CD14-positive monocyte (primary cell): ENCODE data around the gene COL27A1. TPM values are rescaled to one million over a fixed set of nuclear protein-coding genes. Genes with fewer than 3 reads are reported as not detected.
A peak's percentile ranks its signal among the peaks of the same experiment; 100 is the strongest.

Experiments
- DNase-seq, 3 donors: peaks; one replicate each; pipeline ENCODE4 v3.0.0-alpha.2; 2011 to 2022
- H2AFZ ChIP-seq: 2 replicates; pipeline ENCODE4 v1.6.0; 2012; ENCODE audit warnings: mild to moderate bottlenecking, low read depth, low read length, inconsistent platforms; ENCODE audit not compliant: insufficient read depth, poor library complexity, severe bottlenecking
- H3K27ac ChIP-seq, 2 donors: 1 replicate in 1 of 2; 2 replicates in 1 of 2; pipeline ENCODE4 v1.5.1; 2012 to 2013; ENCODE audit warnings: low read length in 2 of 2, control low read depth in 1 of 2, inconsistent platforms in 1 of 2, low read depth in 1 of 2, mild to moderate bottlenecking in 1 of 2
- H3K27me3 ChIP-seq, 2 donors: one replicate each; pipeline versions ENCODE4 v1.6.0 to v1.6.1; 2011 to 2013; ENCODE audit warnings: low read length in 2 of 2; ENCODE audit not compliant: control insufficient read depth in 2 of 2, insufficient read depth in 2 of 2
- H3K36me3 ChIP-seq, 2 donors: replicated peaks in 1 of 2; 1 replicate in 1 of 2; 2 replicates in 1 of 2; pipeline versions ENCODE4 v1.5.1 to v1.6.1; 2012 to 2013; ENCODE audit warnings: low read length in 2 of 2, control low read depth in 1 of 2, inconsistent platforms in 1 of 2, mild to moderate bottlenecking in 1 of 2; ENCODE audit not compliant: insufficient read depth in 2 of 2, control insufficient read depth in 1 of 2
- H3K4me1 ChIP-seq, 2 donors: 1 replicate in 1 of 2; 2 replicates in 1 of 2; pipeline versions ENCODE4 v1.5.1 to v1.6.1; 2012 to 2013; ENCODE audit warnings: low read length in 2 of 2, control low read depth in 1 of 2, inconsistent platforms in 1 of 2, mild to moderate bottlenecking in 1 of 2, moderate library complexity in 1 of 2; ENCODE audit not compliant: insufficient read depth in 2 of 2, control insufficient read depth in 1 of 2
- H3K4me2 ChIP-seq: replicated peaks from 2 replicates; pipeline ENCODE3; 2012; ENCODE audit warnings: low read length, moderate library complexity, mild to moderate bottlenecking; ENCODE audit not compliant: poor library complexity, severe bottlenecking; ENCODE audit errors: extremely low read depth
- H3K4me3 ChIP-seq, 3 experiments: fragments of 200-600 bp in 1 of 3; sonication (generic) in 1 of 3; replicated peaks in 1 of 3; 1 replicate in 2 of 3; 2 replicates in 1 of 3; pipeline ENCODE4 v1.5.1; 2011 to 2013; ENCODE audit warnings: low read length in 3 of 3, mild to moderate bottlenecking in 3 of 3, control low read depth in 2 of 3, low read depth in 2 of 3, inconsistent platforms in 1 of 3, moderate library complexity in 1 of 3
- H3K79me2 ChIP-seq: 2 replicates; pipeline ENCODE4 v1.6.0; 2012; ENCODE audit warnings: mild to moderate bottlenecking, control low read depth, inconsistent platforms, low read length, moderate library complexity; ENCODE audit not compliant: insufficient read depth
- H3K9ac ChIP-seq: 2 replicates; pipeline ENCODE4 v1.6.0; 2017; ENCODE audit warnings: low read length, mild to moderate bottlenecking; ENCODE audit not compliant: insufficient read depth, poor library complexity, severe bottlenecking
- H3K9me3 ChIP-seq, 2 donors: replicated peaks in 1 of 2; 1 replicate in 1 of 2; 2 replicates in 1 of 2; pipeline versions ENCODE4 v1.5.1 to v1.6.1; 2012 to 2013; ENCODE audit warnings: low read length in 2 of 2, control low read depth in 1 of 2; ENCODE audit not compliant: control insufficient read depth in 1 of 2, insufficient read depth in 1 of 2
- H4K20me1 ChIP-seq: 2 replicates; pipeline ENCODE4 v1.6.0; 2012; ENCODE audit warnings: mild to moderate bottlenecking, low read length, control low read depth, moderate library complexity; ENCODE audit not compliant: insufficient read depth
- H3K27ac Mint-ChIP-seq, 7 donors: one replicate each; pipeline ENCODE4 v1.8.0; 2020; ENCODE audit warnings: mild to moderate bottlenecking in 7 of 7, mixed read lengths in 7 of 7, moderate library complexity in 6 of 7, inconsistent platforms in 2 of 7
- H3K27me3 Mint-ChIP-seq, 3 donors: one replicate each; pipeline ENCODE4 v1.8.0; 2021 to 2022; ENCODE audit warnings: low read depth in 3 of 3, mild to moderate bottlenecking in 3 of 3, mixed read lengths in 3 of 3, moderate library complexity in 3 of 3, inconsistent platforms in 1 of 3
- H3K36me3 Mint-ChIP-seq, 2 donors: one replicate each; pipeline ENCODE4 v1.8.0; 2020; ENCODE audit warnings: mixed read lengths in 2 of 2, inconsistent platforms in 1 of 2, mild to moderate bottlenecking in 1 of 2
- H3K4me1 Mint-ChIP-seq: one replicate; pipeline ENCODE4 v1.8.0; 2020; ENCODE audit warnings: mild to moderate bottlenecking, mixed read lengths
- H3K4me3 Mint-ChIP-seq, 2 donors: one replicate each; pipeline ENCODE4 v1.8.0; 2020; ENCODE audit warnings: mild to moderate bottlenecking in 2 of 2, mixed read lengths in 2 of 2, moderate library complexity in 1 of 2
- H3K9me3 Mint-ChIP-seq, 7 donors: one replicate each; pipeline ENCODE4 v1.8.0; 2020 to 2022; ENCODE audit warnings: mixed read lengths in 7 of 7, mild to moderate bottlenecking in 6 of 7, moderate library complexity in 6 of 7, inconsistent platforms in 2 of 7
- CTCF ChIP-seq: fragments of 200-600 bp; IDR thresholded peaks from one replicate; pipeline ENCODE4 v1.8.0; 2022; ENCODE audit warnings: antibody characterized with exemption, mild to moderate bottlenecking
- WGBS: methylation state at CpG from one replicate; pipeline ENCODE4 v1.1.5; 2013; ENCODE audit warnings: missing lambda C conversion rate; ENCODE audit not compliant: insufficient coverage; 5-methylcytosine and 5-hydroxymethylcytosine counted together
- intact Hi-C, 2 donors: fragments of 100-400 bp; cut with micrococcal nuclease; formaldehyde crosslinking; loops; one replicate each; pipeline versions ENCODE4 v1.15.0 to v1.15.1; 2023
- polyA plus RNA-seq, 3 donors: library from polyadenylated mRNA; depleted of rRNA in 1 of 3; unstranded in 2 of 3; stranded (reverse) in 1 of 3; fragments of 300-500 nt in 2 of 3; fragments of >200 nt in 1 of 3; fragmentation: Illumina TruSeq in 2 of 3; gene quantifications; 1 replicate in 2 of 3; 2 replicates in 1 of 3; pipeline ENCODE4 v1.2.3, GENCODE V29; 2012 to 2021

The COL27A1 gene
- polyA plus RNA-seq, 3 donors, result 0.03 TPM; not detected in 2

GRCh38 chr9:114154600-114155102, 686 bp upstream of the COL27A1 start:
- Mint-ChIP-seq H3K36me3 (peaks cover 3 to 9% of the 10 kb centered on the region in 2 donors), H3K9me3 (peaks cover 0 to 15% (median 6%) of the 10 kb centered on the region in 7 donors), H3K4me3 (peak overlapping the region; percentile 72 to 85), H3K27me3 (peaks cover 58 to 80% (median 66%) of the 10 kb centered on the region in 3 donors), H3K4me1 (peaks cover 10% of the 10 kb centered on the region), H3K27ac (no peak overlapping the region)
- 6% methylated on average over 16 of the region's 23 CpGs for WGBS
- Histone ChIP-seq H4K20me1 (no peaks in the 10 kb centered on the region), H3K79me2 (no peaks in the 10 kb centered on the region), H3K27ac (no peak overlapping the region), H3K9ac (no peak overlapping the region), H2AFZ (no peak overlapping the region), H3K4me1 (peaks cover 0 to 2% of the 10 kb centered on the region in 2 donors), H3K9me3 (peaks cover 0 to 6% of the 10 kb centered on the region in 2 donors), H3K4me2 (no peak overlapping the region), H3K4me3 (no peak overlapping the region), H3K36me3 (no peaks in the 10 kb centered on the region), H3K27me3 (peaks cover 27 to 65% of the 10 kb centered on the region in 2 donors)
- intact Hi-C loops, result loop anchor here (5.0 kb wide), 2 partner anchors 138 to 148 kb away; no protein-coding TSS in a partner anchor
- TF ChIP-seq CTCF, result no peak
- DNase-seq, result no peak

DNA sequence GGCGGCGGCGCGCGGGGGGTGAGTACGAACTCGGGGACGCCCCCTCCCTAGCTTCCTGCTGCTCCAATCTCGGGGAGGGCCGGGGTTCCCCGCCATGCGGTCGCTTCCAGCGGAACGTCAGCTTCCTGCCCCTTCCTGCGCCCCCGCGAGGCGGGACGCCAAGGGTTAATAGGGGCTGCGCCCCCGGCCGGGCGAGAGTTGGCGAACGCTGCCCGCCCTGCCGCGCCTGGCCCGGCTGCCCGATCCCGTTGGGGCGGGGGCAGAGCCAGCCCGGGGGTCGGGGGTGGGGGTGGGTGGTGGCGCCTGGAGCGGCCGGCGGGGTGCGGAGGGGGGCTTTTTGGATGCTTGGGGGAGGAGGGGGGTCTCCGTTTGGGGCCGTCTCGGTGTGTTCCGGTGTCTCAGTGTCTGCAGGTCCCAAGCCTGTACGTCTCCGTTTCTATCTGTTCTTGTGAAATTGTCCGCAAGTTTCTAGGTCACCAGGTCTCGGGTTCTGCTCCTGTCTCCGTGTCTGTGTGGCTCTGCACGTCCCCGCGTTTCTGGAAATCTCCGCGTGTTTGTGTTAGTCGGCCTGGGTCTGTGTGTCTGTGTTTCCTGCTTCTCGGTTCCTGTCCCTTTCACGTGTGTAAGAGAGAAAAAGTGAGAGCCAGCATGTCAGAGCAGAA, 789 bp downstream of the COL27A1 start:
- Histone ChIP-seq H3K27ac (no peak overlapping the region), H3K9me3 (peaks cover 0 to 6% of the 10 kb centered on the region in 2 donors), H3K9ac (no peak overlapping the region), H4K20me1 (no peaks in the 10 kb centered on the region), H3K4me3 (no peak overlapping the region), H3K4me1 (peaks cover 0 to 2% of the 10 kb centered on the region in 2 donors), H3K79me2 (no peaks in the 10 kb centered on the region), H3K27me3 (peaks cover 27 to 65% of the 10 kb centered on the region in 2 donors), H2AFZ (no peak overlapping the region), H3K36me3 (no peaks in the 10 kb centered on the region), H3K4me2 (peak overlapping the region; percentile 81)
- H3K4me3 Mint-ChIP-seq, result peak overlapping the region; percentile 75 to 95
- WGBS, result under 1% methylated on average over 33 of the region's 57 CpGs
- peaks cover 3 to 9% of the 10 kb centered on the region in 2 donors for H3K36me3 Mint-ChIP-seq
- intact Hi-C loops, result loop anchor here (5.0 kb wide), 2 partner anchors 136 to 146 kb away; no protein-coding TSS in a partner anchor
- H3K9me3 Mint-ChIP-seq, result peaks cover 0 to 15% (median 6%) of the 10 kb centered on the region in 7 donors
- peaks cover 62 to 75% (median 64%) of the 10 kb centered on the region in 3 donors for H3K27me3 Mint-ChIP-seq
- no peak for TF ChIP-seq CTCF
- H3K27ac Mint-ChIP-seq, result peak overlapping the region in 2 of 7 donors; percentile 54 to 64
- peaks cover 10% of the 10 kb centered on the region for H3K4me1 Mint-ChIP-seq
- no peak for DNase-seq
